ENCODE measurements around the gene TCF12. TPM values are rescaled to one million over a fixed set of nuclear protein-coding genes. Genes with fewer than 3 reads are reported as not detected.
A peak's percentile ranks its signal among the peaks of the same experiment; 100 is the strongest.

TCF12 gene
- total RNA-seq, 1 donor from 2014 or later = 106 TPM

- H3K4me3 Mint-ChIP-seq (ENCODE audit: unreplicated experiment) = no peak overlapping the region
Observed at GRCh38 chr15:57111002-57111401, 192.6 kb downstream of the TCF12 start.

GRCh38 chr15:57112178-57112577 lies 193.7 kb downstream of the TCF12 start:
- Mint-ChIP-seq H3K9me3 (ENCODE audit: low read depth) (no peaks in the 10 kb centered on the region), H3K4me1 (ENCODE audit: low read depth) (peaks cover 29% of the 10 kb centered on the region), H3K36me3 (ENCODE audit: low read depth) (peaks cover 1% of the 10 kb centered on the region), H3K4me3 (ENCODE audit: unreplicated experiment) (no peak overlapping the region), H3K27me3 (ENCODE audit: low read depth) (no peaks in the 10 kb centered on the region), H3K27ac (ENCODE audit: unreplicated experiment) (peak overlapping the region; percentile 61)
- TF ChIP-seq CTCF (IDR thresholded peaks at IDR 0.05) = no peak
- no peak for DNase-seq (ENCODE audit: low spot score)

More at GRCh38 chr15:57111002-57111401, 192.6 kb downstream of the TCF12 start:
- H3K4me1 Mint-ChIP-seq (ENCODE audit: low read depth) = peaks cover 29% of the 10 kb centered on the region
- no peak for DNase-seq (ENCODE audit: low spot score)
- H3K36me3 Mint-ChIP-seq (ENCODE audit: low read depth) = peaks cover 8% of the 10 kb centered on the region
- TF ChIP-seq CTCF (IDR thresholded peaks at IDR 0.05) = peak; percentile 54
- H3K27me3 Mint-ChIP-seq (ENCODE audit: low read depth) = no peaks in the 10 kb centered on the region
- H3K27ac Mint-ChIP-seq (ENCODE audit: unreplicated experiment) = no peak overlapping the region
- no peaks in the 10 kb centered on the region for H3K9me3 Mint-ChIP-seq (ENCODE audit: low read depth)

DNA sequence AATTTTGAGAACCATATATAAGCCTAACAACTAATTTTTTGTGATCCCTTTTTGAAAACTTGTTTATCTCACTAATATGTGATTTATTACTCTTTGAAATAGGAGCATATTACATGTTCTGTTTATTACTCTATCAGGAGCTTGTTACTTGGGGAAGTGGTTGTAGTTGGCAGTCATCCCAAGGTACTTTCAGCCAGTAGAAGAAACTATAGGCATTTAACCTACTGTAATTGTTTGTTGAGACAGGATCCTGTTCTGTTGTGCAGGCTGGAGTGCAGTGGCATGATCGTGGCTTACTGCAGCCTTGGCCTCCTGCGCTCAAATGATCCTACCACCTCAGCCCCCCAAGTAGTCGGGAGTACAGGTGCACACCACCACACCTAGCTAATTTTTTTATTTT lies 195.6 kb downstream of the TCF12 start:
- Mint-ChIP-seq H3K4me1 (ENCODE audit: low read depth) (peaks cover 43% of the 10 kb centered on the region), H3K27me3 (ENCODE audit: low read depth) (no peaks in the 10 kb centered on the region), H3K9me3 (ENCODE audit: low read depth) (no peaks in the 10 kb centered on the region), H3K27ac (ENCODE audit: unreplicated experiment) (no peak overlapping the region), H3K36me3 (ENCODE audit: low read depth) (no peaks in the 10 kb centered on the region), H3K4me3 (ENCODE audit: unreplicated experiment) (no peak overlapping the region)
- DNase-seq (ENCODE audit: low spot score) = no peak
- TF ChIP-seq CTCF (IDR thresholded peaks at IDR 0.05) = no peak

DNA sequence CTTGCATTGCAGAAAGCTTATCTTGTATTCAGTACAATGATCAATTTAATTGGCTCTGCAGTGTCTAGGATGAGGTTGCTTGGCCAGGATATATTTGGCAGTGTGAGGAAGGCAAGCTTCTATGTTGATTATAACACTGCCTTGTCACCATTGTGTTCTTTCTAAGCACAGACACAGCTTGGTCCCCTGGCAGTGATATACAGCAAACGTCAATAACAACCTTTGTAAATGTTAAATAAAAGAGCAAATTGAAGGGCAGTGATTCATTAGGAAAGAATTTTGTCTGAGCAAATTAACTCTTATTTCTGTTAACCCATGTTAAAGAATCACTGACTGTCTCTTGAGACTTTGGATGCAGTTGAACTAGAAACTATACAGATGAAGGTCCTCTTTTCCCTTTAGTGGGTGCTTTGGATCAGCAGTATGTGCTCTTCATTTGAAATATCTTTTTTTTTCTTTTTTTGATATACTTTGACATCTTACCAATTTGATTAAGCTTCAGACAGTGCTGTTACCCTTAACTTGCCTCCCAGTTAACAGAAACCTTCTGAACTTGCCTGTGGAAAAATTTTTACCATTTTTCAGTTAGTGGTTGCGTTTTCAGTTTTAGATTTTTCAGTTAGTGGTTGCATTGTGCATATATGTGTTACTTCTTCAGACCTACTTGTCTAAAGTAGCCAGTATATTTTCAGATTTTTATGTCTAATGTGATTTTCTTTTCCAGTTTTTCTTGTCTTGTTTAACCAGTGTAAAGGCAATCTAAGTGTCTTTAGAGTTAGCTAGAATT lies 199.8 kb downstream of the TCF12 start:
- DNase-seq (ENCODE audit: low spot score) = no peak
- no peaks in the 10 kb centered on the region for H3K27me3 Mint-ChIP-seq (ENCODE audit: low read depth)
- H3K9me3 Mint-ChIP-seq (ENCODE audit: low read depth) = no peaks in the 10 kb centered on the region
- no peak overlapping the region for H3K4me3 Mint-ChIP-seq (ENCODE audit: unreplicated experiment)
- peaks cover 49% of the 10 kb centered on the region for H3K4me1 Mint-ChIP-seq (ENCODE audit: low read depth)
- H3K36me3 Mint-ChIP-seq (ENCODE audit: low read depth) = no peaks in the 10 kb centered on the region
- H3K27ac Mint-ChIP-seq (ENCODE audit: unreplicated experiment) = peak overlapping the region; percentile 65
- TF ChIP-seq CTCF (IDR thresholded peaks at IDR 0.05) = no peak

DNA sequence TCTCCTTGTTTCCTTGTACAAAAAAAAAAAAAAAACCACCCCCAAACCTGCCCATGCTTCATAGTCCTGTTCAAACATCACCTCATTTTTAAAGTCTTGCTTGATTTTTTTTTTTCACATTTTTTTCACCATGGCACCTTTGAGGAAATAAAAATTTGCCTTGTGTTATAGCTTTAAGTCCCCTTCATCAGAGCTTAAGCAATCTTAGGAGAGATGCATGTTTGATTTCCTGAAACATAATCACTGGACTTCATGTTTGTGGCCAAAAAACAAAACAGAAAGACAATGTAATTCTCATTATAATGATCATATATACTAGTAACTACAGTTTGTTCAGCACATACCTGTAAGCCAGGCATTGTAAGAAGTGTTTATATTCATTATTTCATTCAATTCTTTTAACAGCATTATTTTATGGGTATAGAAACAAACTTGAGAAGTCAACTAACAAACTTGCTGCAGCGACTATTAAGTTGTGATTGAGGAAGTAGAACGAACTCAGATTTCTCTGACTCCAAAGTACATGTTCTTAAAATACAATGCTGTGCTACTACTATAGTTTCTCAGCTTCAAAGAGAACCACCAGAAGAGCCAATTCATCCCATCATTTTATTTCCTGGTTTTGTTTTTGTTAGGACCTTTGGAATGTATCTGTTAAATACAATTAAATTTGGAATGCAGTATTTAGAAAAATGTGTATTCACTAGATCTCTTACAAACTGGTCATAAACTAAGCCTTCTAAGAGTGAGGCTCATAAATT lies 203.8 kb downstream of the TCF12 start:
- Mint-ChIP-seq H3K27ac (ENCODE audit: unreplicated experiment) (no peak overlapping the region), H3K27me3 (ENCODE audit: low read depth) (no peaks in the 10 kb centered on the region), H3K4me3 (ENCODE audit: unreplicated experiment) (no peak overlapping the region), H3K36me3 (ENCODE audit: low read depth) (no peaks in the 10 kb centered on the region), H3K4me1 (ENCODE audit: low read depth) (peaks cover 41% of the 10 kb centered on the region), H3K9me3 (ENCODE audit: low read depth) (no peaks in the 10 kb centered on the region)
- DNase-seq (ENCODE audit: low spot score) = no peak
- no peak for TF ChIP-seq CTCF (IDR thresholded peaks at IDR 0.05)

All from chondrocyte (in vitro differentiated cells).